ENCODE results near the gene JAK3.

GRCh38 chr19:17879466-17879865 lies 31.7 kb upstream of the JAK3 start:
- TF ChIP-seq CTCF (IDR thresholded peaks at IDR 0.05), result no peak
- no peak for TF ChIP-seq POLR2A (IDR thresholded peaks at IDR 0.05)
- TF ChIP-seq POLR2AphosphoS5 (IDR thresholded peaks at IDR 0.05), result no peak
